Measurements from ENCODE around the gene SLC25A24. TPM values are rescaled to one million over a fixed set of nuclear protein-coding genes. Genes with fewer than 3 reads are reported as not detected.
"Not testable (repeated sequence)": the region's sequence is repeated elsewhere in the genome, so short reads cannot be mapped to it uniquely, and the experiment has no call there.

Gene SLC25A24
- total and polyA plus RNA-seq, 2 donors from 2014 or later, result 8.9 to 30.2 TPM

GRCh38 chr1:108131281-108131680, 68.9 kb downstream of the SLC25A24 start:
- H3K36me3 ChIP-seq (ENCODE audit: control insufficient read depth in 2 of 3, insufficient read depth in 3 of 3, low read length in 3 of 3); H3K27ac ChIP-seq (ENCODE audit: low read depth in 2 of 2, low read length in 2 of 2); FAIRE-seq; H3K9ac ChIP-seq (ENCODE audit: low read length in 3 of 3); H3K4me1 ChIP-seq (ENCODE audit: control insufficient read depth in 2 of 3, insufficient read depth in 2 of 3, low read depth in 1 of 3, low read length in 3 of 3); H3K9me3 ChIP-seq (ENCODE audit: control insufficient read depth in 2 of 3, insufficient read depth in 1 of 3, low read length in 3 of 3); intact Hi-C loops (cut with DNase I); DNase-seq; H3K4me3 ChIP-seq (ENCODE audit: low read length in 3 of 3); H3K27me3 ChIP-seq (ENCODE audit: control insufficient read depth, insufficient read depth, low read length): not testable (repeated sequence)

- H3K36me3 ChIP-seq (ENCODE audit: control insufficient read depth in 2 of 3, insufficient read depth in 3 of 3, low read length in 3 of 3), result peaks cover 0 to 4% (median 2%) of the 10 kb centered on the region in 3 donors
- no peak for FAIRE-seq
These were observed 69.3 kb downstream of the SLC25A24 start for GRCh38 chr1:108130794-108131193.

GRCh38 chr1:108129999-108130398, 70.1 kb downstream of the SLC25A24 start:
- DNase-seq (no peak), FAIRE-seq (no peak)
- no peak for TF ChIP-seq CTCF (IDR thresholded peaks at IDR 0.05; ENCODE audit: borderline replicate concordance, extremely low read depth, insufficient read depth)
- H3K27ac ChIP-seq (ENCODE audit: low read depth in 2 of 2, low read length in 2 of 2), result no peak overlapping the region
- intact Hi-C loops (cut with DNase I), result loop anchor here (5.0 kb wide), 1 partner anchor 348 kb away; no protein-coding TSS in a partner anchor
- H3K4me1 ChIP-seq (ENCODE audit: control insufficient read depth in 2 of 3, insufficient read depth in 2 of 3, low read depth in 1 of 3, low read length in 3 of 3), result no peaks in the 10 kb centered on the region
- H3K4me3 ChIP-seq (ENCODE audit: low read length in 3 of 3), result no peak overlapping the region
- no peak overlapping the region for H3K9ac ChIP-seq (ENCODE audit: low read length in 3 of 3)
- no peaks in the 10 kb centered on the region for H3K27me3 ChIP-seq (ENCODE audit: control insufficient read depth, insufficient read depth, low read length)
- H3K9me3 ChIP-seq (ENCODE audit: control insufficient read depth in 2 of 3, insufficient read depth in 1 of 3, low read length in 3 of 3), result no peaks in the 10 kb centered on the region
- peaks cover 0 to 2% (median 2%) of the 10 kb centered on the region in 3 donors for H3K36me3 ChIP-seq (ENCODE audit: control insufficient read depth in 2 of 3, insufficient read depth in 3 of 3, low read length in 3 of 3)

More at GRCh38 chr1:108130794-108131193, 69.3 kb downstream of the SLC25A24 start:
- intact Hi-C loops (cut with DNase I), result no loop called here
- no peaks in the 10 kb centered on the region for H3K4me1 ChIP-seq (ENCODE audit: control insufficient read depth in 2 of 3, insufficient read depth in 2 of 3, low read depth in 1 of 3, low read length in 3 of 3)
- H3K27ac ChIP-seq (ENCODE audit: low read depth in 2 of 2, low read length in 2 of 2), result no peak overlapping the region
- H3K9me3 ChIP-seq (ENCODE audit: control insufficient read depth in 2 of 3, insufficient read depth in 1 of 3, low read length in 3 of 3), result no peaks in the 10 kb centered on the region
- H3K9ac ChIP-seq (ENCODE audit: low read length in 3 of 3), result no peak overlapping the region
- no peak for TF ChIP-seq CTCF (IDR thresholded peaks at IDR 0.05; ENCODE audit: borderline replicate concordance, extremely low read depth, insufficient read depth)
- no peaks in the 10 kb centered on the region for H3K27me3 ChIP-seq (ENCODE audit: control insufficient read depth, insufficient read depth, low read length)
- no peak for DNase-seq
- no peak overlapping the region for H3K4me3 ChIP-seq (ENCODE audit: low read length in 3 of 3)

GRCh38 chr1:108125312-108126138, 74.6 kb downstream of the SLC25A24 start:
- Histone ChIP-seq H3K4me1 (ENCODE audit: control insufficient read depth in 2 of 3, insufficient read depth in 2 of 3, low read depth in 1 of 3, low read length in 3 of 3) (no peaks in the 10 kb centered on the region), H3K4me3 (ENCODE audit: low read length in 3 of 3) (no peak overlapping the region), H3K27ac (ENCODE audit: low read depth in 2 of 2, low read length in 2 of 2) (no peak overlapping the region), H3K9me3 (ENCODE audit: control insufficient read depth in 2 of 3, insufficient read depth in 1 of 3, low read length in 3 of 3) (no peaks in the 10 kb centered on the region), H3K36me3 (ENCODE audit: control insufficient read depth in 2 of 3, insufficient read depth in 3 of 3, low read length in 3 of 3) (no peaks in the 10 kb centered on the region), H3K9ac (ENCODE audit: low read length in 3 of 3) (no peak overlapping the region), H3K27me3 (ENCODE audit: control insufficient read depth, insufficient read depth, low read length) (no peaks in the 10 kb centered on the region)
- intact Hi-C loops (cut with DNase I), result loop anchor here (5.0 kb wide), 1 partner anchor 343 kb away; no protein-coding TSS in a partner anchor
- peak; percentile 95 for TF ChIP-seq CTCF (IDR thresholded peaks at IDR 0.05; ENCODE audit: borderline replicate concordance, extremely low read depth, insufficient read depth)
- FAIRE-seq (peak; percentile 54), DNase-seq (peak in 4 of 5 donors; percentile 82 to 94 (median 88))
